ENCODE data around the gene ELFN2.

GRCh38 chr22:37467391-37467955, 40.2 kb upstream of the ELFN2 start:
- TF ChIP-seq CTCF (IDR thresholded peaks at IDR 0.05), result no peak
- no peak for TF ChIP-seq POLR2AphosphoS5 (IDR thresholded peaks at IDR 0.05)
- TF ChIP-seq POLR2A (IDR thresholded peaks at IDR 0.05), result no peak
- TF ChIP-seq EP300 (IDR thresholded peaks at IDR 0.05), result no peak
